ENCODE data around the gene PARN. TPM values are rescaled to one million over a fixed set of nuclear protein-coding genes. Genes with fewer than 3 reads are reported as not detected.

PARN gene
- total and polyA plus RNA-seq, 2 experiments from 2014 or later = 35.0 to 35.4 TPM

- Histone ChIP-seq H3K9ac (no peak overlapping the region), H3K4me1 (ENCODE audit: insufficient read depth) (no peaks in the 10 kb centered on the region), H3K36me3 (ENCODE audit: low read depth) (no peaks in the 10 kb centered on the region), H3K27ac (no peak overlapping the region), H3K27me3 (replicated peaks; ENCODE audit: insufficient read depth) (no peaks in the 10 kb centered on the region), H3K4me3 (no peak overlapping the region), H3K79me2 (ENCODE audit: insufficient read depth) (no peaks in the 10 kb centered on the region), H3K9me2 (ENCODE audit: insufficient read depth) (no peaks in the 10 kb centered on the region), H2AFZ (no peak overlapping the region), H3K9me3 (ENCODE audit: low read depth) (no peaks in the 10 kb centered on the region), H4K20me1 (ENCODE audit: insufficient read depth) (no peaks in the 10 kb centered on the region), H3K4me2 (ENCODE audit: unreplicated experiment) (no peak overlapping the region), H3F3A (ENCODE audit: insufficient read depth) (no peaks in the 10 kb centered on the region)
- in situ Hi-C loops (cut with MboI) = no loop called here
- TF ChIP-seq EZH2phosphoT487 (IDR thresholded peaks at IDR 0.05; ENCODE audit: insufficient read depth, low read depth) = no peak
- TF ChIP-seq EZH2 (IDR thresholded peaks at IDR 0.05; ENCODE audit: insufficient read depth, poor library complexity, severe bottlenecking) = no peak
- no peak for DNase-seq
- WGBS, 2 experiments (ENCODE audit: low coverage in 1 of 2, low lambda C conversion rate in 2 of 2, missing lambda C conversion rate in 2 of 2) = 91 to 100% methylated on average over 3 of the region's 3 CpGs
These were observed 213.9 kb downstream of the PARN start for GRCh38 chr16:14416184-14416583.

GRCh38 chr16:14415291-14415690 is 214.8 kb downstream of the PARN start:
- no peaks in the 10 kb centered on the region for H3K9me2 ChIP-seq (ENCODE audit: insufficient read depth)
- no peak overlapping the region for H3K4me3 ChIP-seq
- H3K79me2 ChIP-seq (ENCODE audit: insufficient read depth) = no peaks in the 10 kb centered on the region
- TF ChIP-seq EZH2 (IDR thresholded peaks at IDR 0.05; ENCODE audit: insufficient read depth, poor library complexity, severe bottlenecking) (no peak), EZH2phosphoT487 (IDR thresholded peaks at IDR 0.05; ENCODE audit: insufficient read depth, low read depth) (no peak)
- in situ Hi-C loops (cut with MboI) = no loop called here
- H3K27ac ChIP-seq = no peak overlapping the region
- no peaks in the 10 kb centered on the region for H4K20me1 ChIP-seq (ENCODE audit: insufficient read depth)
- 86% methylated on average over 7 of the region's 7 CpGs for WGBS, 2 experiments (ENCODE audit: low coverage in 1 of 2, low lambda C conversion rate in 2 of 2, missing lambda C conversion rate in 2 of 2)
- H3K36me3 ChIP-seq (ENCODE audit: low read depth) = no peaks in the 10 kb centered on the region
- no peaks in the 10 kb centered on the region for H3K27me3 ChIP-seq (replicated peaks; ENCODE audit: insufficient read depth)
- H3K4me2 ChIP-seq (ENCODE audit: unreplicated experiment) = no peak overlapping the region
- H3K9ac ChIP-seq = no peak overlapping the region
- no peak for DNase-seq
- H3K4me1 ChIP-seq (ENCODE audit: insufficient read depth) = no peaks in the 10 kb centered on the region
- H2AFZ ChIP-seq = no peak overlapping the region
- no peaks in the 10 kb centered on the region for H3K9me3 ChIP-seq (ENCODE audit: low read depth)
- peaks cover under 1% of the 10 kb centered on the region; the same call in 1 of the 2 replicates for H3F3A ChIP-seq (ENCODE audit: insufficient read depth)

- Histone ChIP-seq H3K27ac (peak overlapping the region; percentile 35), H3K27me3 (replicated peaks; ENCODE audit: insufficient read depth) (no peaks in the 10 kb centered on the region), H3K79me2 (ENCODE audit: insufficient read depth) (no peaks in the 10 kb centered on the region), H3K9me3 (ENCODE audit: low read depth) (no peaks in the 10 kb centered on the region), H3F3A (ENCODE audit: insufficient read depth) (peaks cover 6% of the 10 kb centered on the region; the same call in 1 of the 2 replicates), H2AFZ (no peak overlapping the region), H3K36me3 (ENCODE audit: low read depth) (no peaks in the 10 kb centered on the region), H3K4me2 (ENCODE audit: unreplicated experiment) (no peak overlapping the region), H3K9me2 (ENCODE audit: insufficient read depth) (no peaks in the 10 kb centered on the region), H4K20me1 (ENCODE audit: insufficient read depth) (no peaks in the 10 kb centered on the region), H3K9ac (no peak overlapping the region), H3K4me3 (no peak overlapping the region), H3K4me1 (ENCODE audit: insufficient read depth) (no peaks in the 10 kb centered on the region; the same call in 1 of the 2 replicates)
- in situ Hi-C loops (cut with MboI) = no loop called here
- DNase-seq = peak; percentile 94
- TF ChIP-seq EZH2 (IDR thresholded peaks at IDR 0.05; ENCODE audit: insufficient read depth, poor library complexity, severe bottlenecking) (no peak), EZH2phosphoT487 (IDR thresholded peaks at IDR 0.05; ENCODE audit: insufficient read depth, low read depth) (no peak)
- WGBS, 2 experiments (ENCODE audit: low coverage in 1 of 2, low lambda C conversion rate in 2 of 2, missing lambda C conversion rate in 2 of 2) = 2 to 4% methylated on average over 5 of the region's 5 CpGs
These were observed 220.5 kb downstream of the PARN start for GRCh38 chr16:14409563-14409962.

GRCh38 chr16:14407786-14408399 is 222.2 kb downstream of the PARN start:
- H3K79me2 ChIP-seq (ENCODE audit: insufficient read depth) = no peaks in the 10 kb centered on the region
- H2AFZ ChIP-seq = no peak overlapping the region
- DNase-seq = no peak
- H3K9ac ChIP-seq = no peak overlapping the region
- no peaks in the 10 kb centered on the region for H4K20me1 ChIP-seq (ENCODE audit: insufficient read depth)
- H3K36me3 ChIP-seq (ENCODE audit: low read depth) = no peaks in the 10 kb centered on the region
- no peak overlapping the region for H3K4me3 ChIP-seq
- peaks cover 6% of the 10 kb centered on the region; the same call in 1 of the 2 replicates for H3F3A ChIP-seq (ENCODE audit: insufficient read depth)
- no peaks in the 10 kb centered on the region for H3K27me3 ChIP-seq (replicated peaks; ENCODE audit: insufficient read depth)
- TF ChIP-seq EZH2 (IDR thresholded peaks at IDR 0.05; ENCODE audit: insufficient read depth, poor library complexity, severe bottlenecking) = no peak
- no peak for TF ChIP-seq EZH2phosphoT487 (IDR thresholded peaks at IDR 0.05; ENCODE audit: insufficient read depth, low read depth)
- no peaks in the 10 kb centered on the region for H3K9me3 ChIP-seq (ENCODE audit: low read depth)
- H3K9me2 ChIP-seq (ENCODE audit: insufficient read depth) = no peaks in the 10 kb centered on the region
- no peaks in the 10 kb centered on the region; the same call in 1 of the 2 replicates for H3K4me1 ChIP-seq (ENCODE audit: insufficient read depth)
- WGBS, 2 experiments (ENCODE audit: low coverage in 1 of 2, low lambda C conversion rate in 2 of 2, missing lambda C conversion rate in 2 of 2) = 94 to 97% methylated on average over 2 of the region's 2 CpGs
- H3K4me2 ChIP-seq (ENCODE audit: unreplicated experiment) = no peak overlapping the region
- H3K27ac ChIP-seq = no peak overlapping the region
- in situ Hi-C loops (cut with MboI) = no loop called here
